K562 (cell line): ENCODE measurements around the gene UNC5B. TPM values are rescaled to one million over a fixed set of nuclear protein-coding genes. Genes with fewer than 3 reads are reported as not detected.

Source experiments
- CEBPG ChIP-seq, 3 experiments: fragments of 200-800 bp in 1 of 3; sonication (Bioruptor generic) in 1 of 3; sonication (generic) in 1 of 3; formaldehyde crosslinking in 1 of 3; IDR thresholded peaks in 2 of 3; conservative IDR thresholded peaks in 1 of 3; 2 replicates each; pipeline versions ENCODE4 v1.6.1 to v1.8.0; 2016 to 2022; ENCODE audit warnings: missing compliant biosample characterization in 2 of 3, missing genetic modification characterization in 2 of 3, mild to moderate bottlenecking in 1 of 3, missing genetic modification reagents in 1 of 3
- HNRNPK ChIP-seq: fragments of 200-400 bp; formaldehyde crosslinking; IDR thresholded peaks from one replicate; pipeline ENCODE4 v1.6.1; 2018; ENCODE audit warnings: mild to moderate bottlenecking, low read depth, low read length; ENCODE audit not compliant: poor library complexity, severe bottlenecking
- KLF16 ChIP-seq: IDR thresholded peaks from 2 replicates; pipeline ENCODE4 v1.6.1; 2016; ENCODE audit warnings: antibody characterized with exemption
- POLR2G ChIP-seq: fragments of 200-400 bp; formaldehyde crosslinking; IDR thresholded peaks from 2 replicates; pipeline ENCODE4 v1.6.1; 2017; ENCODE audit warnings: low read depth, mild to moderate bottlenecking, antibody characterized with exemption, low read length, moderate library complexity
- TRIM28 ChIP-seq: fragments of 450-650 bp; IDR thresholded peaks from 2 replicates; pipeline ENCODE4 v1.6.1; 2017
- ZNF717 ChIP-seq: fragments of 250-450 bp; sonication (Bioruptor Pico); IDR thresholded peaks from 2 replicates; pipeline ENCODE4 v1.5.0; 2021
- polyA plus RNA-seq, 8 experiments: library from polyadenylated mRNA; depleted of rRNA in 4 of 8; stranded (reverse) in 5 of 8; unstranded in 3 of 8; fragments of >200 nt; fragmentation: Nextera tagmentation in 2 of 8; fragmentation: Illumina TruSeq in 1 of 8; extraction: Ambion mirVana in 2 of 8; extraction: Trizol in 1 of 8; gene quantifications; 2 replicates each; pipeline versions ENCODE4 v1.2.1 to v1.2.3, GENCODE V29; 2011 to 2014; ENCODE audit warnings: inconsistent platforms in 1 of 8, missing spikeins in 1 of 8
- total RNA-seq, 7 experiments: library from RNA; depleted of rRNA in 6 of 7; stranded (reverse); fragments of >200 nt in 6 of 7; fragmentation: Illumina TruSeq in 2 of 7; extraction: Trizol in 2 of 7; gene quantifications; 2 replicates each; pipeline versions ENCODE4 v1.2.1 to v1.2.3, GENCODE V29; 2011 to 2021; ENCODE audit warnings: low replicate concordance in 1 of 7
- TF ChIP-seq, protein P1 (sequence below), 3 experiments: fragments of 200-800 bp in 1 of 3; sonication (Bioruptor generic) in 1 of 3; sonication (generic) in 1 of 3; formaldehyde crosslinking in 1 of 3; IDR thresholded peaks; 2 replicates each; pipeline versions ENCODE4 v1.6.1 to v1.8.0; 2016 to 2022; ENCODE audit warnings: mild to moderate bottlenecking in 2 of 3, missing compliant biosample characterization in 2 of 3, missing genetic modification characterization in 2 of 3, missing genetic modification reagents in 1 of 3

UNC5B gene
- total and polyA plus RNA-seq, 9 of the 15 experiments (the other 6 are each of a cell fraction or from before 2014, with no cell fraction given): 0.10 to 8.4 (median 2.1) TPM

DNA sequence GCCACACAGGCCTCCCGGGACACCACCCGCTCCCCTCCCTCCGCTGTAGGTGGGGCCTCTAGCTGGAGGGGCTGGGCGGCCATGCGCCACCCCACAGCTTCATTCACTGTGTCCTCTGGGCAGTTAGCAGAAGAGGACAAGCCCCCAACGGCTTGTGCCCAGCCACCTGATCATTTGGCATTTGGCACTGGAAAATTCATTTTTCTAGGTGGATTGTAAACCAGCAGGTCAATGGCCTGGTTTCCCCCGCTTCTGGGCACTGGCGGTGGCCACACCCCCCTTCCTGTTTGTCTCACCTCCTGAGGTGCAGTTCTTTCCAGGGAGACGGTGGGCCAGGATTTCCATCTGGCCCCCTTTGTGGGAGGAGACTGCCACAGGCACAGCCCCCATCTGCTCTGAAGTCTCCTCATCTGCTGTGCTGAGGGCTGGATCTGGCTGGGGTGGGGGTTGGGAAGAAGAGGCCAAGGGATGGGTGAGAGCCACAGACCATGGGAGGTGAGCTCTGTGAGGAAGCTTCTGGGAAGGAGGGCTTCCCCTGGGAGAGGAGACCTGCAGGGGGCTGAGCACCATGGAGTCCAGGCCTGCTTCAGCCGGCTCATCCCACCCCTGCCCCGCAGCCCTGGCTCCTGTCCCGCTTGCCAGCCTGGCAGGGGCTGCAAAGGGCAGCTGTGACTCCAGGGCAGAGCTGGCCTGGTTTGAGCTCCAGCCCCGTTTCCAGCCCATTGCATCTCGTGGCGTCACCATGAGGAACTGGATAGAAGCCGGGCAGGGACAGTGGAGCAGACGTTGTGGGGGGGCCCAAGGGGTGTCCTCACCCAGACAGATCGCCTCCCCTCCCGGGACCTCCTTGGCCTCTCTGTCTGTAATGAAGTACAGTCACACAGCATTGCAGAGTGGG lies 66.6 kb downstream of the UNC5B start (continued):
- 0 out of 2 replicates have a peak, but pooled peaks have one; percentile 5 for TF ChIP-seq POLR2G
- TF ChIP-seq ZNF717 (CRISPR knock-in tag): no peak
- TF ChIP-seq HNRNPK: no peak
- TF ChIP-seq, protein P1, sequence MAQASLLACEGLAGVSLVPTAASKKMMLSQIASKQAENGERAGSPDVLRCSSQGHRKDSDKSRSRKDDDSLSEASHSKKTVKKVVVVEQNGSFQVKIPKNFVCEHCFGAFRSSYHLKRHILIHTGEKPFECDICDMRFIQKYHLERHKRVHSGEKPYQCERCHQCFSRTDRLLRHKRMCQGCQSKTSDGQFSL (CRISPR knock-in tag; IDR thresholded peaks at IDR 0.05): no peak
- TF ChIP-seq, protein P1 (tag; IDR thresholded peaks at IDR 0.05): 0 out of 4 replicates have a peak, but pooled peaks of 1 of the 2 experiments have one; percentile 12
- no peak for TF ChIP-seq KLF16
- TF ChIP-seq CEBPG (CRISPR knock-in tag; IDR thresholded peaks at IDR 0.05): peak; percentile 33; the same call in 1 of the 2 replicates
- TF ChIP-seq CEBPG (tag; conservative IDR thresholded peaks at IDR 0.05 in 1 of 2, IDR thresholded peaks at IDR 0.05 in 1 of 2): no peak
- TF ChIP-seq TRIM28: no peak
